ENCODE data around the gene AJAP1. TPM values are rescaled to one million over a fixed set of nuclear protein-coding genes. Genes with fewer than 3 reads are reported as not detected.

The AJAP1 gene
- total and polyA plus RNA-seq, 2 of the 13 experiments (the other 11 are each of a cell fraction or from before 2014, with no cell fraction given) = not detected

- no peak for TF ChIP-seq ZNF567 (CRISPR knock-in tag; IDR thresholded peaks at IDR 0.05; ENCODE audit: borderline replicate concordance)
These were observed 23.2 kb downstream of the AJAP1 start (continued) for GRCh38 chr1:4677608-4678007.

- Histone ChIP-seq H3K27ac (ENCODE audit: extremely low read length, insufficient read depth, low read length) (no peak overlapping the region), H3K4me2 (ENCODE audit: low read depth, low read length) (no peak overlapping the region), H4K20me1 (ENCODE audit: insufficient read depth, low read length) (no peaks in the 10 kb centered on the region), H2AFZ (ENCODE audit: low read length) (no peak overlapping the region), H3K9ac (ENCODE audit: insufficient read depth, low read depth, low read length) (no peak overlapping the region), H3K4me3 (replicated peaks in 1 of 3; ENCODE audit: insufficient read depth in 1 of 3, low read depth in 2 of 3, low read length in 3 of 3) (no peak overlapping the region), H3K9me3 (ENCODE audit: low read length) (peaks cover 5% of the 10 kb centered on the region; the same call in 1 of the 2 replicates), H3K36me3 (replicated peaks in 1 of 2; ENCODE audit: control insufficient read depth in 1 of 2, insufficient read depth in 2 of 2, low read length in 2 of 2) (no peaks in the 10 kb centered on the region), H3K4me1 (ENCODE audit: insufficient read depth, low read length) (peaks cover 13% of the 10 kb centered on the region; the same call in 1 of the 2 replicates), H3K79me2 (ENCODE audit: insufficient read depth, low read length) (no peaks in the 10 kb centered on the region), H3K27me3 (ENCODE audit: control insufficient read depth in 1 of 2, insufficient read depth in 2 of 2, low read length in 2 of 2) (peaks cover 1 to 7% of the 10 kb centered on the region in 2 experiments; a peak in 2 of 5 replicates)
- FAIRE-seq = no peak
- no TSS peak for BruUV-seq (replicated peaks)
- in situ Hi-C loops (cut with HindIII; ENCODE audit: extremely low pct_ligation_motif_present, low pct_unique_long_range_greater_than_20kb) = no loop called here
- intact Hi-C loops (cut with micrococcal nuclease; ENCODE audit: unreplicated experiment) = no loop called here
- WGBS (ENCODE audit: low lambda C conversion rate) = no CpG with 5 or more reads among the region's 3 CpGs
- ChIA-PET POLR2A (no interaction called here), CTCF (ENCODE audit: low intra/inter-chr PET ratio, low total read pairs) (no interaction called here)
- DNase-seq (ENCODE audit: low spot score) = no peak
- ATAC-seq = no peak
- no peak for TF ChIP-seq SP1 (IDR thresholded peaks at IDR 0.05)
- no peak for TF ChIP-seq SP1 (CRISPR knock-in tag; IDR thresholded peaks at IDR 0.05)
- no peak for TF ChIP-seq MAFF (IDR thresholded peaks at IDR 0.05; ENCODE audit: low read depth, low read length)
- no peak for TF ChIP-seq ZMAT5 (CRISPR knock-in tag; IDR thresholded peaks at IDR 0.05; ENCODE audit: borderline replicate concordance, low read depth)
- TF ChIP-seq ZMAT3 (CRISPR knock-in tag; conservative IDR thresholded peaks at IDR 0.05) = no peak
- no peak for TF ChIP-seq ZSCAN22 (CRISPR knock-in tag; IDR thresholded peaks at IDR 0.05)
- no peak for TF ChIP-seq ZBTB4 (CRISPR knock-in tag; IDR thresholded peaks at IDR 0.05; ENCODE audit: borderline replicate concordance)
- TF ChIP-seq BCL6 (CRISPR knock-in tag; IDR thresholded peaks at IDR 0.05) = 0 out of 2 replicates have a peak, but pooled peaks have one; percentile 24
- no peak for TF ChIP-seq TEF (CRISPR knock-in tag; IDR thresholded peaks at IDR 0.05)
- no peak for TF ChIP-seq ZNF580 (CRISPR knock-in tag; IDR thresholded peaks at IDR 0.05; ENCODE audit: borderline replicate concordance, low read depth)
These were observed 23.8 kb downstream of the AJAP1 start for GRCh38 chr1:4678066-4678717.
